ENCODE measurements around the gene MCTP2.

MCTP2 gene

GRCh38 chr15:94236608-94237007 is 5.2 kb downstream of the MCTP2 start:
- TF ChIP-seq CTCF (IDR thresholded peaks at IDR 0.05) = no peak

GRCh38 chr15:94237903-94238302 is 6.5 kb downstream of the MCTP2 start:
- TF ChIP-seq CTCF (IDR thresholded peaks at IDR 0.05) = no peak

DNA sequence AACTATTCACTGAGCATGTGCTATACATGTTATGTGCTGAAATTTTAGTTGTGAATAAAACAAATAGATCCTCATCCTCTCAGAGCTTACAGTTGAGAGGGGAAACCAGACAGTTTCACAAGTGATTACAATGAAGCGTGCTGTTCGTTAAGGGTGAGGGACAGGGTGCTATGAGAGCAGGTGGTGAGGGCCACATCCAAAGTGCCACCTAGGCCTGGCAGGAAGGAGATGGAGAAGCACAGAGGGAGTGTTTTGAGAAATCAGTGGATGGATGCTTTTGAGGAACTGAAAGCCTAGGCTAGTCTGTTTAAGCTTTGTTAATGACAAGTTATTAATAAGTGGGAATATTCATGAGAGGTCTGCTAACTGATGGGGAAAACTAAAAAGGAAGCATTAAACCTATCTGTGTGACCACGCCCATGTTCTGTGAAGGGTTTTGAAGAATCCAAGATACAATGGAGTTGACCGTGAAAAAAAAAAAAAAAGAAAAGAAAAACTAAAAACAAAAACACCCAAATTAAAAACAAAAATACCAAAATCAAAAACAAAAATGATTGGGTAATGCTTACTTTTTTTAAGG is 7.3 kb downstream of the MCTP2 start:
- TF ChIP-seq CTCF (IDR thresholded peaks at IDR 0.05) = no peak

DNA sequence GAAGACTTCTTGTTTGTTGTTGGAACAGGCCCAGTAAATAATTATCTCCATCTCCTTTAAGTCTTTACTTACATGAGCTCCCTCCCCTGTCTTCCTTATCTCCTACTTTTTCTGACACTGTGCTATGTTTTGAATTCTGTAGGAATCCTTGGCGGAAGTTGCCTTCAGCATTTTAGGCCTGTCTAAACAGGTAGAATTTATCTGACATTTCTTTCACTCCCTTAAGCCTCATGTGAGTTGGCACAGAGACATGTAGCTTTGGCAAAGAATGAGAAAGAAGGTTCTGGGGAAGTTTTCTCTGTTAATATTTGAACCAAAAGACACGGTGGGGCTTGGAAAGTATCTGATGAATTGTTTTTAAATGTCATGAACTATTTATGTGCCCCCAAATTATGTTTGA is 8.1 kb downstream of the MCTP2 start:
- no peak for TF ChIP-seq CTCF (IDR thresholded peaks at IDR 0.05)

DNA sequence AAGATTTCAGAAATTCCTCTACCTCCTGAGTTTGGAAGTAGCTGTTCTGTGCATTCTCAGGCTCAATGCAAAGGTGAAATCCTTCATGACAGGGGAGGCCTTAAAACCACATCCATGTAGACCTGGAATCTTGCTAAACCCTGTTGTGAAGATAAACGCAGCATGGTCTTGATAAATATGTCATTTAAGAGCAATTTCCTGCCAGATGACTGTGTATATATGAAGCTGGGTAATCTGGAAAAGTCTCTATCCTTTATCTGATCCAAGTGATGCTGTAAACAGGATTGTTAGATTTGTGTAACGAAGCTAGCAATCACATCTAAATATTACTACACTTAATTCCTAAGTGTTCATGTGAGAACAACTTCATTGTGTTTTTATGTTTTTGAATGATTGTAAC is 9.1 kb downstream of the MCTP2 start:
- no peak for TF ChIP-seq CTCF (IDR thresholded peaks at IDR 0.05)

DNA sequence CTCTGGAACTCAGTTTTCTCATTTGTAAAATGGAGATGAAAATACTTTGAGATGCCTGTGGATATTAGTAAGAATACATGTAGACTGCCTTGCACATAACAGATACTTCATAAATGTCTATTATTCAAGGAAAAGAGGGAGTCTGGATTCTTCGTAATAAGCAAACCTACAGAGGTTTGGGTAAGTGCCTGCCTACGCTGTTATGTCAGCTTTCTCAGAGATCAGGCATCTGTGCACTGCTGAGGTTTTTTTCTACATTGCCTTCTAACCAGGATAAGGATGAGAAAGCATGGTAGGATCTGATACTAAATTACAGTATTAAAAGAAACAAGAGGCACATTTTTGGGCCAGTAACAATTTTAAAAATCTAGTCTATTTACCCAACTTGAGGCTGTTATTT is 10.9 kb downstream of the MCTP2 start:
- TF ChIP-seq CTCF (IDR thresholded peaks at IDR 0.05) = no peak

DNA sequence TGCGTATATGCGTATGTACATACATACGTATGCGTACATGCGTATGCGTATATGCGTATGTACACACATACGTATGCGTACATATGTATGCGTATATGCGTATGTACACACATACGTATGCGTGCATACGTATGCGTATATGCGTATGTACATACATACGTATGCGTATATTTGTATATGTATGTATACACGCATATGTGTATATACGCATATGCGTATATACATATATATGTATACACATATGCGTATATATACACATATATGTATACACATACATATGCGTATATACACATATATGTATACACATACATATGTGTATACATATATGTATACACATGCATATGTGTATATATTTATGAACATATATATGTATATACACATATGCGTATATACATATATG is 12.1 kb downstream of the MCTP2 start:
- no peak for TF ChIP-seq CTCF (IDR thresholded peaks at IDR 0.05)

GRCh38 chr15:94246016-94246415 is 14.7 kb downstream of the MCTP2 start:
- no peak for TF ChIP-seq CTCF (IDR thresholded peaks at IDR 0.05)
